Fibroblast of upper back skin (primary cell): ENCODE results near the gene RTP1.

Experiments used
- DNase-seq: peaks from one replicate; pipeline ENCODE4 v3.0.0-alpha.2; 2013

Gene RTP1

GRCh38 chr3:187243933-187244524 is 46.7 kb downstream of the RTP1 start:
- DNase-seq = peak; percentile 71

- DNase-seq = no peak
Measured at GRCh38 chr3:187247398-187247797, 50.1 kb downstream of the RTP1 start.
